ENCODE data around the gene TENM4. TPM values are rescaled to one million over a fixed set of nuclear protein-coding genes. Genes with fewer than 3 reads are reported as not detected.

The TENM4 gene
- polyA plus RNA-seq, 2 of the 4 experiments (the other 2 are of a cell fraction), result 0.06 to 0.31 TPM

GRCh38 chr11:79371724-79372123, 69.1 kb downstream of the TENM4 start:
- H3K4me3 ChIP-seq, result no peak overlapping the region
- DNase-seq (ENCODE audit: low read depth in 1 of 2, low spot score in 1 of 2) (no peak), ATAC-seq (no peak), FAIRE-seq (no peak)
- ChIA-PET CTCF (interaction anchor here (0.6 kb wide), 1 partner anchor 15 kb away, joined by 4 read pairs; no protein-coding TSS in a partner anchor), POLR2A (no interaction called here)
- WGBS (ENCODE audit: missing lambda C conversion rate), result 9% methylated on average over 2 of the region's 2 CpGs
- no peak overlapping the region for H3K4me2 ChIP-seq
- no peaks in the 10 kb centered on the region for H3K9me3 ChIP-seq
- TF ChIP-seq KDM5A (IDR thresholded peaks at IDR 0.05), result no peak
- no peak for TF ChIP-seq HDAC2 (IDR thresholded peaks at IDR 0.05)
- no peak for TF ChIP-seq NFE2L2 (conservative IDR thresholded peaks at IDR 0.05; ENCODE audit: low read length)
- TF ChIP-seq CHD4 (IDR thresholded peaks at IDR 0.05; ENCODE audit: borderline replicate concordance), result no peak
- no peak for TF ChIP-seq GATA3 (IDR thresholded peaks at IDR 0.05; ENCODE audit: borderline replicate concordance)
- TF ChIP-seq FOXS1 (CRISPR knock-in tag; IDR thresholded peaks at IDR 0.05), result no peak
- TF ChIP-seq BCL3 (IDR thresholded peaks at IDR 0.05), result no peak
- TF ChIP-seq MYC (IDR thresholded peaks at IDR 0.05; ENCODE audit: borderline replicate concordance, low read length), result no peak
- no peak for TF ChIP-seq SMC3 (IDR thresholded peaks at IDR 0.05)
- TF ChIP-seq NR3C1 (IDR thresholded peaks at IDR 0.05), result no peak
- no peaks in the 10 kb centered on the region for H3K4me1 ChIP-seq
- H3K27ac ChIP-seq, result no peak overlapping the region

- ChIA-PET CTCF (no interaction called here), POLR2A (no interaction called here)
- no peak overlapping the region for H3K4me3 ChIP-seq
- DNase-seq (ENCODE audit: low read depth in 1 of 2, low spot score in 1 of 2) (no peak), ATAC-seq (no peak), FAIRE-seq (no peak)
- H3K4me1 ChIP-seq, result no peaks in the 10 kb centered on the region
- no peak overlapping the region for H3K27ac ChIP-seq
- no peak for TF ChIP-seq ZFP36 (IDR thresholded peaks at IDR 0.05; ENCODE audit: borderline replicate concordance, partially characterized antibody)
- TF ChIP-seq FOSB (CRISPR knock-in tag; IDR thresholded peaks at IDR 0.05), result no peak
- no peak for TF ChIP-seq KDM1A (IDR thresholded peaks at IDR 0.05; ENCODE audit: low read depth)
- TF ChIP-seq MAFK (IDR thresholded peaks at IDR 0.05; ENCODE audit: partially characterized antibody), result no peak
- TF ChIP-seq MAZ (IDR thresholded peaks at IDR 0.05; ENCODE audit: borderline replicate concordance, low read depth, low read length), result no peak
- no peak overlapping the region for H3K4me2 ChIP-seq
- no peaks in the 10 kb centered on the region for H3K9me3 ChIP-seq
- WGBS (ENCODE audit: missing lambda C conversion rate), result 0% methylated on average over 1 of the region's 1 CpG
Measured at GRCh38 chr11:79371152-79371551, 69.7 kb downstream of the TENM4 start.

- DNase-seq (ENCODE audit: low read depth in 1 of 2, low spot score in 1 of 2) (no peak), FAIRE-seq (no peak), ATAC-seq (no peak)
- POLR2A ChIA-PET, result no interaction called here
- no peak for TF ChIP-seq POLR2A (IDR thresholded peaks at IDR 0.05; ENCODE audit: low read length)
- TF ChIP-seq POLR2AphosphoS2 (conservative IDR thresholded peaks at IDR 0.05; ENCODE audit: low read length), result no peak
- TF ChIP-seq JUN (IDR thresholded peaks at IDR 0.05), result no peak
- no peak for TF ChIP-seq BHLHE40 (IDR thresholded peaks at IDR 0.05; ENCODE audit: low read depth, low read length)
- no peak for TF ChIP-seq ZC3H11A (IDR thresholded peaks at IDR 0.05)
- no peak for TF ChIP-seq KDM1A (IDR thresholded peaks at IDR 0.05; ENCODE audit: low read depth)
- no peak for TF ChIP-seq FOSL2 (IDR thresholded peaks at IDR 0.05)
- TF ChIP-seq FOSL2 (CRISPR knock-in tag; IDR thresholded peaks at IDR 0.05), result no peak
- no peak for TF ChIP-seq RAD21 (conservative IDR thresholded peaks at IDR 0.05 in 1 of 2, IDR thresholded peaks at IDR 0.05 in 1 of 2)
- TF ChIP-seq CEBPB (IDR thresholded peaks at IDR 0.05), result no peak
- no peak for TF ChIP-seq NPAS2 (CRISPR knock-in tag; IDR thresholded peaks at IDR 0.05; ENCODE audit: borderline replicate concordance)
- TF ChIP-seq EP300 (IDR thresholded peaks at IDR 0.05), result no peak
- TF ChIP-seq CBX8 (IDR thresholded peaks at IDR 0.05), result no peak
- no peak for TF ChIP-seq SREBF2 (IDR thresholded peaks at IDR 0.05)
- no peak for TF ChIP-seq HES2 (IDR thresholded peaks at IDR 0.05)
- TF ChIP-seq ZNF302 (CRISPR knock-in tag; IDR thresholded peaks at IDR 0.05), result no peak
- no peak for TF ChIP-seq CHD2 (IDR thresholded peaks at IDR 0.05; ENCODE audit: low read length, partially characterized antibody)
- no peak for TF ChIP-seq ZSCAN20 (CRISPR knock-in tag; IDR thresholded peaks at IDR 0.05)
- TF ChIP-seq KDM5A (IDR thresholded peaks at IDR 0.05), result no peak
- H3K4me1 ChIP-seq, result no peaks in the 10 kb centered on the region
- no peak overlapping the region for H3K4me3 ChIP-seq
- H3K27ac ChIP-seq, result no peak overlapping the region
- 34% methylated on average over 5 of the region's 5 CpGs for WGBS (ENCODE audit: missing lambda C conversion rate)
- no peaks in the 10 kb centered on the region for H3K9me3 ChIP-seq
- CTCF ChIA-PET, result interaction anchor here (1.3 kb wide), 1 partner anchor 108 kb away, joined by 3 read pairs; no protein-coding TSS in a partner anchor
- no peak overlapping the region for H3K4me2 ChIP-seq
Measured at GRCh38 chr11:79369055-79369454, 71.8 kb downstream of the TENM4 start.
